IPS-15b (cell line): ENCODE measurements around the gene DMRT3.

ENCODE experiments used
- H3K27me3 ChIP-seq: one replicate; pipeline ENCODE4 v1.6.1; 2013; ENCODE audit warnings: low read length; ENCODE audit not compliant: control insufficient read depth, insufficient read depth
- H3K36me3 ChIP-seq: one replicate; pipeline ENCODE4 v1.6.1; 2013; ENCODE audit warnings: low read length; ENCODE audit not compliant: control insufficient read depth, insufficient read depth
- H3K4me1 ChIP-seq: one replicate; pipeline ENCODE4 v1.6.1; 2013; ENCODE audit warnings: mild to moderate bottlenecking, low read length; ENCODE audit not compliant: control insufficient read depth, insufficient read depth
- H3K4me3 ChIP-seq: one replicate; pipeline ENCODE4 v1.5.1; 2013; ENCODE audit warnings: low read depth, low read length
- H3K9ac ChIP-seq: one replicate; pipeline ENCODE4 v1.6.1; 2013; ENCODE audit warnings: low read depth, mild to moderate bottlenecking, low read length
- H3K9me3 ChIP-seq: one replicate; pipeline ENCODE4 v1.6.1; 2013; ENCODE audit warnings: mild to moderate bottlenecking, low read length; ENCODE audit not compliant: control insufficient read depth, insufficient read depth

Gene DMRT3

DNA sequence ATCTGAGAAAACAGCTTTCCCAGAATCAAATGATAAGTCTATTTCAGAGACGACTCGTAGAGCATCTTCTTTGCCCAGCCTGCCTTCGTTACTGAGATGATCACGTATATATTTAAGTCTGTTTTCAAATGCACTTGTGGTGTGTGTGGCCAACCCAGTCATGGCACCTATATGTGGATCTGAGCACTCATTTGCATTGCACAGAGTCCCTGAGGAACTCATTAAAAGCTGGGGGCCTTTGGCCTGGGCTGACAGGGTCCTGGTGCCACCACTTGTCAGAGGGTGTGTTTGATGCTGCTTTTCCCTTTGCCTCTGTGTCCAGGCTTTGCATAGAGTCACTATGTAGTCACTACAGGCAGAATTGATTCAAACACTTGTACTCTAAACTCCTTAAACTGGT lies 17.4 kb upstream of the DMRT3 start:
- H3K4me1 ChIP-seq, result no peaks in the 10 kb centered on the region
- H3K4me3 ChIP-seq, result no peak overlapping the region
- H3K36me3 ChIP-seq, result no peaks in the 10 kb centered on the region
- peaks cover 21% of the 10 kb centered on the region for H3K27me3 ChIP-seq
- no peaks in the 10 kb centered on the region for H3K9me3 ChIP-seq
- no peak overlapping the region for H3K9ac ChIP-seq

DNA sequence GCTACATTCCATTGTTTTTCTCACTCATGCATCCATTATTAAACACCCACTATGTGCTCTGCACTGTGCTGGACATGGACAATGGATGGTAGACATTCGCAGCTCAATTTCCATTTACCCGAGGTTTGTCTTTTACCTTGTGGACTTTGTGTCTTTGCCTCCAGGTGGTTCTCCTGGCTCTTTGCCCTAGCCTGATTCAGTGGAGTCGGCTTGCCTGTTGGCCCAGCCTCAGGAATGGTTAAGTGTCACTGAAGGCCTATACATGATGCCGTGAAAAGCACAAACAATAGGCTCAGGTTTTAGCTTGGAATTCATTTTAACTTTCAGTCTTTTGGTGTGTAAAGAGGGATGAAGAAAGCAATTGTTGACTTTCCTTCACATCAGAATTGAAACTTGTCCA lies 16.5 kb upstream of the DMRT3 start:
- Histone ChIP-seq H3K9ac (no peak overlapping the region), H3K27me3 (peaks cover 28% of the 10 kb centered on the region), H3K4me1 (no peaks in the 10 kb centered on the region), H3K4me3 (no peak overlapping the region), H3K36me3 (no peaks in the 10 kb centered on the region), H3K9me3 (no peaks in the 10 kb centered on the region)

GRCh38 chr9:962023-962422 lies 14.4 kb upstream of the DMRT3 start:
- peaks cover 2% of the 10 kb centered on the region for H3K4me1 ChIP-seq
- H3K4me3 ChIP-seq, result no peak overlapping the region
- H3K36me3 ChIP-seq, result no peaks in the 10 kb centered on the region
- no peaks in the 10 kb centered on the region for H3K9me3 ChIP-seq
- H3K27me3 ChIP-seq, result peaks cover 48% of the 10 kb centered on the region
- no peak overlapping the region for H3K9ac ChIP-seq

GRCh38 chr9:965497-965896 lies 11.0 kb upstream of the DMRT3 start:
- peaks cover 75% of the 10 kb centered on the region for H3K27me3 ChIP-seq
- H3K9me3 ChIP-seq, result no peaks in the 10 kb centered on the region
- H3K36me3 ChIP-seq, result no peaks in the 10 kb centered on the region
- peaks cover 4% of the 10 kb centered on the region for H3K4me1 ChIP-seq
- no peak overlapping the region for H3K4me3 ChIP-seq
- H3K9ac ChIP-seq, result no peak overlapping the region

- Histone ChIP-seq H3K27me3 (peaks cover 78% of the 10 kb centered on the region), H3K4me1 (peaks cover 4% of the 10 kb centered on the region), H3K36me3 (no peaks in the 10 kb centered on the region), H3K9ac (no peak overlapping the region), H3K9me3 (no peaks in the 10 kb centered on the region), H3K4me3 (no peak overlapping the region)
These were observed 9.6 kb upstream of the DMRT3 start for GRCh38 chr9:966870-967269.

GRCh38 chr9:967436-967835 lies 9.0 kb upstream of the DMRT3 start:
- Histone ChIP-seq H3K4me1 (peaks cover 4% of the 10 kb centered on the region), H3K27me3 (peaks cover 78% of the 10 kb centered on the region), H3K4me3 (peak overlapping the region; percentile 3), H3K36me3 (no peaks in the 10 kb centered on the region), H3K9me3 (no peaks in the 10 kb centered on the region), H3K9ac (no peak overlapping the region)

GRCh38 chr9:967903-968641 lies 8.4 kb upstream of the DMRT3 start:
- peaks cover 80% of the 10 kb centered on the region for H3K27me3 ChIP-seq
- peak overlapping the region; percentile 3 for H3K4me3 ChIP-seq

DNA sequence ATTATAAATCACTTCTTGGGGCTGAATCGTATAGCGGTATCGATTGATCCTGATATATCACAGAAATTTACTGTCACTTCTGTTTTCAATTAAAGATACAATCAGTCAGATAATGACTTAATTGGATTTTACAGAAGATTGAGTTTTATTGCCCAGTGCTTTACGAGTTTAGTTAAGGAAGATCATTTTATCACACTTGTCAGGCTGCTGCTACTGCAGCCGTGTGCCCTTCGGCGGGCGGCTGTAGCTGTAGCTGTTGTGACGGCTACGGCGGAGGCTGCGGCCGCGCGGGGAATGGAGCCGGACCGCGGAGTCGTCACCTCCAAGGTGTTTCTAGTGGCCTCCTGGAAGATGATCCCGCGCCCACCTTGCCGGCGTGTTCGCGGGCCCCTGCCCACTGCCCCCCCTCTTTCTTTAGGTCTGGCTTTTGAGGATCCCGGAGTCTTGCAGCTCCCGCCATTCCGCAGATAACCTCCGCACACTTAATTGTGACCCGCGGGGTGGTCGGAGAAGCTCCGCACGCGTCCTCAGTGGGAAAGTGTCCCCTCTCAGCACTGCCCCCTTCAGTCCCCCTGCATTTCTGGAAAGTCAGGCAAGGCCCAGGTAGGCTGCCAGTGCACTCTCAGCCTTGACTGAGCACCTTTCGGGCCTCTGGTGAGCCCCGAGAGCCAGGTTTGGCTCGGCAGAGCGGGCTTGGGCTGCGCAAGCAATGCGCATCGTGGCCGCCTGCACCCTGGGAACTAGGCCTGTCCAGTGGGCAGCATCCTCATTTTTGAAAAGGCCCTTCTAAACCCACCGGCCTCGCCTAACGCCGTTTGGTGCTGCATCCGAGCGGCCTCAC lies 6.9 kb upstream of the DMRT3 start:
- Histone ChIP-seq H3K4me3 (peak overlapping the region; percentile 59), H3K27me3 (peaks cover 87% of the 10 kb centered on the region)

More at GRCh38 chr9:967903-968641, 8.4 kb upstream of the DMRT3 start:
- no peaks in the 10 kb centered on the region for H3K36me3 ChIP-seq
- no peaks in the 10 kb centered on the region for H3K9me3 ChIP-seq
- no peak overlapping the region for H3K9ac ChIP-seq
- peaks cover 4% of the 10 kb centered on the region for H3K4me1 ChIP-seq

GRCh38 chr9:970151-970996 lies 6.1 kb upstream of the DMRT3 start:
- Histone ChIP-seq H3K9ac (no peak overlapping the region), H3K4me1 (peaks cover 4% of the 10 kb centered on the region), H3K9me3 (no peaks in the 10 kb centered on the region), H3K36me3 (no peaks in the 10 kb centered on the region), H3K27me3 (peaks cover 87% of the 10 kb centered on the region), H3K4me3 (peak overlapping the region; percentile 59)

More for the DNA sequence above, 6.9 kb upstream of the DMRT3 start:
- Histone ChIP-seq H3K36me3 (no peaks in the 10 kb centered on the region), H3K9me3 (no peaks in the 10 kb centered on the region), H3K9ac (no peak overlapping the region), H3K4me1 (peaks cover 4% of the 10 kb centered on the region)

DNA sequence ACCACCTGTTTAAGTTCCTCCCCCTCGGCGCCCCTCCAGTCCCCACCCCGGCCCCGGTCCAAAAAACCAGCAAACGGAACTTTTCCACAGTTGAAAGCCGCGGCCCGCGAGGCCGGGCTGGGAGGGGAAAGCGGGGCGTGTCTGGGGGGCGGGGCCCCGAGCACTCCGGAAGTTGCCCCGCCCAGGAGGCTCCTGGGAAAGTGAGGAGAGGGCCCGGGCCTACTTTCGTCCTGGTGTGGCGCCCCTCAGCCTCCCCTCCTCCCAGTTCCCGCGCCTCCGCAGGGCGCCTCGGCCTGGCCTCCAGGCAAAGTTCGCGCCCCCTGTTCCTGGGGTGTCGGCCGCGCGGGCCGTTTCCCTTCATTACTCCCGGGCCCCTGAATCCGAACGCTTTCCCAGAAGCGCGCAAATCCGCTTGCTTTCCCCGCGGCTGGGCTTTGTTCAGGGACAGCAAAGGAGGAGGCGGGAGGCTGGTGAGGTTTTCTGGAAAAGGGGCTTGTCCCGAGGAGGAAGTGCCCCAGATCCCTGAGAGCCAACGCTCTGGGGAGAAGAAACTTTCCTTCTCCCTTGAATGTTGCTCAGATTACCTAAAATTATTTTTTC lies 4.5 kb upstream of the DMRT3 start:
- Histone ChIP-seq H3K4me3 (peak overlapping the region; percentile 59), H3K9me3 (no peaks in the 10 kb centered on the region)

More for the DNA sequence above, 4.5 kb upstream of the DMRT3 start:
- no peak overlapping the region for H3K9ac ChIP-seq
- H3K4me1 ChIP-seq, result peaks cover 2% of the 10 kb centered on the region
- H3K27me3 ChIP-seq, result peaks cover 85% of the 10 kb centered on the region
- H3K36me3 ChIP-seq, result no peaks in the 10 kb centered on the region
